ENCODE results near the gene IGSF21. TPM values are rescaled to one million over a fixed set of nuclear protein-coding genes. Genes with fewer than 3 reads are reported as not detected.

IGSF21 gene
- polyA plus RNA-seq, 1 of the 3 experiments (the other 2 are of a cell fraction): not detected

DNA sequence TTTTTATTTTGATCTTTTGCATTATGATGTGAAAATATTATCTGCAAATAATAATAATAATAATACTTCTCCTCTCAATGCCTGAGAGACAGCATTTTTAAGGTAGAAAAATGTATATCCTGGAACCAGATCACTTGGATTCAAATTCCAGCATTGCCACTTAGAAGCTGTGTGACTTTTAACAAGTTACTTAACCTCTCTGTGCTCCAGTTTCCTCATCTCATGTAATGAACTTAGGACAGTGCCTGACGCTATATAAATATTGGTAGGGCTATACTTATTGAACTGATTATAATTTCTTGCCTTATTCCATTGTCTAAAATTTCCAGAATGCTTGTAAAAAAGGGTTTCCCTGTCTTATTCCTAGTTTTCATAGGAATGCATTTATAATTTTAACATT, 137.2 kb downstream of the IGSF21 start:
- Histone ChIP-seq H4K20me1 (ENCODE audit: insufficient read depth) (no peaks in the 10 kb centered on the region), H3K9ac (no peak overlapping the region), H3K4me3 (ENCODE audit: low read depth in 2 of 2, low read length in 1 of 2) (no peak overlapping the region), H2AFZ (ENCODE audit: low read depth) (no peak overlapping the region), H3K36me3 (replicated peaks in 1 of 2; ENCODE audit: control insufficient read depth in 1 of 2, insufficient read depth in 2 of 2, low read length in 1 of 2) (no peaks in the 10 kb centered on the region), H3K9me3 (no peaks in the 10 kb centered on the region; the same call in 1 of the 2 replicates), H3K27ac (ENCODE audit: low read depth in 2 of 2, low read length in 1 of 2) (no peak overlapping the region), H3F3A (replicated peaks; ENCODE audit: insufficient read depth) (no peaks in the 10 kb centered on the region), H3K9me2 (no peaks in the 10 kb centered on the region), H3K4me1 (ENCODE audit: control insufficient read depth in 1 of 2, insufficient read depth in 2 of 2, low read depth in 1 of 2, low read length in 1 of 2) (peaks cover 0 to 7% of the 10 kb centered on the region in 2 experiments; a peak in 2 of 4 replicates), H3K27me3 (ENCODE audit: insufficient read depth) (no peaks in the 10 kb centered on the region), H3K4me2 (no peak overlapping the region), H3K79me2 (ENCODE audit: insufficient read depth) (no peaks in the 10 kb centered on the region)
- ChIA-PET CTCF (interaction anchor here (1.1 to 2.8 kb wide), 4 partner anchors 8 to 337 kb away, joined by 3 to 16 read pairs (median 6); no protein-coding TSS in a partner anchor), POLR2A (no interaction called here)
- WGBS (ENCODE audit: low lambda C conversion rate): 11% methylated on average over 1 of the region's 1 CpG
- DNase-seq: no peak
- TF ChIP-seq, protein P1, sequence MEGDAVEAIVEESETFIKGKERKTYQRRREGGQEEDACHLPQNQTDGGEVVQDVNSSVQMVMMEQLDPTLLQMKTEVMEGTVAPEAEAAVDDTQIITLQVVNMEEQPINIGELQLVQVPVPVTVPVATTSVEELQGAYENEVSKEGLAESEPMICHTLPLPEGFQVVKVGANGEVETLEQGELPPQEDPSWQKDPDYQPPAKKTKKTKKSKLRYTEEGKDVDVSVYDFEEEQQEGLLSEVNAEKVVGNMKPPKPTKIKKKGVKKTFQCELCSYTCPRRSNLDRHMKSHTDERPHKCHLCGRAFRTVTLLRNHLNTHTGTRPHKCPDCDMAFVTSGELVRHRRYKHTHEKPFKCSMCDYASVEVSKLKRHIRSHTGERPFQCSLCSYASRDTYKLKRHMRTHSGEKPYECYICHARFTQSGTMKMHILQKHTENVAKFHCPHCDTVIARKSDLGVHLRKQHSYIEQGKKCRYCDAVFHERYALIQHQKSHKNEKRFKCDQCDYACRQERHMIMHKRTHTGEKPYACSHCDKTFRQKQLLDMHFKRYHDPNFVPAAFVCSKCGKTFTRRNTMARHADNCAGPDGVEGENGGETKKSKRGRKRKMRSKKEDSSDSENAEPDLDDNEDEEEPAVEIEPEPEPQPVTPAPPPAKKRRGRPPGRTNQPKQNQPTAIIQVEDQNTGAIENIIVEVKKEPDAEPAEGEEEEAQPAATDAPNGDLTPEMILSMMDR (IDR thresholded peaks at IDR 0.05): no peak
- TF ChIP-seq, protein P2, sequence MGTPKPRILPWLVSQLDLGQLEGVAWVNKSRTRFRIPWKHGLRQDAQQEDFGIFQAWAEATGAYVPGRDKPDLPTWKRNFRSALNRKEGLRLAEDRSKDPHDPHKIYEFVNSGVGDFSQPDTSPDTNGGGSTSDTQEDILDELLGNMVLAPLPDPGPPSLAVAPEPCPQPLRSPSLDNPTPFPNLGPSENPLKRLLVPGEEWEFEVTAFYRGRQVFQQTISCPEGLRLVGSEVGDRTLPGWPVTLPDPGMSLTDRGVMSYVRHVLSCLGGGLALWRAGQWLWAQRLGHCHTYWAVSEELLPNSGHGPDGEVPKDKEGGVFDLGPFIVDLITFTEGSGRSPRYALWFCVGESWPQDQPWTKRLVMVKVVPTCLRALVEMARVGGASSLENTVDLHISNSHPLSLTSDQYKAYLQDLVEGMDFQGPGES (IDR thresholded peaks at IDR 0.05; ENCODE audit: low read depth, low read length): no peak
- TF ChIP-seq, protein P3, sequence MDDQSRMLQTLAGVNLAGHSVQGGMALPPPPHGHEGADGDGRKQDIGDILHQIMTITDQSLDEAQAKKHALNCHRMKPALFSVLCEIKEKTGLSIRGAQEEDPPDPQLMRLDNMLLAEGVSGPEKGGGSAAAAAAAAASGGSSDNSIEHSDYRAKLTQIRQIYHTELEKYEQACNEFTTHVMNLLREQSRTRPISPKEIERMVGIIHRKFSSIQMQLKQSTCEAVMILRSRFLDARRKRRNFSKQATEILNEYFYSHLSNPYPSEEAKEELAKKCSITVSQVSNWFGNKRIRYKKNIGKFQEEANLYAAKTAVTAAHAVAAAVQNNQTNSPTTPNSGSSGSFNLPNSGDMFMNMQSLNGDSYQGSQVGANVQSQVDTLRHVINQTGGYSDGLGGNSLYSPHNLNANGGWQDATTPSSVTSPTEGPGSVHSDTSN (IDR thresholded peaks at IDR 0.05): no peak
- TF ChIP-seq NFIC (IDR thresholded peaks at IDR 0.05; ENCODE audit: borderline replicate concordance): no peak
- no peak for TF ChIP-seq SIN3A (IDR thresholded peaks at IDR 0.05; ENCODE audit: borderline replicate concordance, low read depth, low read length)

DNA sequence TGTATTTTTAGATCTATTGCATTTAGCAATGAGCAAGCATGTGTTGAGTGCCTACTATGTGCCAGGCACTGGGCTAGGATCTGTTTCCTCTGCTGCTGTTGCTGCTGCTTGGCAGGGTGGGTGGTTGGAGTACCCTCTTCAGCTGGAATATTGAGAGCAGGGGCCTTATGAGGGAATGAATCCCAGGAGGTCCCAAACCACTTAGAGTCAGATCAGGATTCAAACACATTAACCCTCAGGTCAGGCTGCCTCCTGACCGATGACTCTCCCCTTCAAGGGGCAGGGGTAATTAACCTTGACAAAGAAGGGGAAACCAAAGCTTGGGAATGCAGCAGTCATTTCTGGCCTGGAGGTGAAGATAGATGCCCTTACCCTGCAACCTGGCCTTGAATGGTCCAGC, 138.0 kb downstream of the IGSF21 start:
- no peaks in the 10 kb centered on the region for H3K36me3 ChIP-seq (replicated peaks in 1 of 2; ENCODE audit: control insufficient read depth in 1 of 2, insufficient read depth in 2 of 2, low read length in 1 of 2)
- CTCF ChIA-PET: interaction anchor here (1.1 to 2.8 kb wide), 8 partner anchors 9 to 630 kb away, joined by 3 to 16 read pairs (median 4); no protein-coding TSS in a partner anchor
- H3K79me2 ChIP-seq (ENCODE audit: insufficient read depth): no peaks in the 10 kb centered on the region
- no peaks in the 10 kb centered on the region for H3K9me2 ChIP-seq
- peaks cover 0 to 10% of the 10 kb centered on the region in 2 experiments; a peak in 2 of 4 replicates for H3K4me1 ChIP-seq (ENCODE audit: control insufficient read depth in 1 of 2, insufficient read depth in 2 of 2, low read depth in 1 of 2, low read length in 1 of 2)
- H3K27ac ChIP-seq (ENCODE audit: low read depth in 2 of 2, low read length in 1 of 2): no peak overlapping the region
- no peaks in the 10 kb centered on the region; the same call in 1 of the 2 replicates for H3K9me3 ChIP-seq
- DNase-seq: no peak
- no peaks in the 10 kb centered on the region for H3F3A ChIP-seq (replicated peaks; ENCODE audit: insufficient read depth)
- WGBS (ENCODE audit: low lambda C conversion rate): 33% methylated on average over 1 of the region's 1 CpG
- H3K4me2 ChIP-seq: no peak overlapping the region
- H2AFZ ChIP-seq (ENCODE audit: low read depth): no peak overlapping the region
- no peaks in the 10 kb centered on the region for H4K20me1 ChIP-seq (ENCODE audit: insufficient read depth)
- H3K9ac ChIP-seq: no peak overlapping the region
- no peak overlapping the region for H3K4me3 ChIP-seq (ENCODE audit: low read depth in 2 of 2, low read length in 1 of 2)
- no peaks in the 10 kb centered on the region for H3K27me3 ChIP-seq (ENCODE audit: insufficient read depth)
- POLR2A ChIA-PET: no interaction called here
- TF ChIP-seq POLR2AphosphoS5 (IDR thresholded peaks at IDR 0.05; ENCODE audit: low read depth, low read length) (no peak), YY1 (IDR thresholded peaks at IDR 0.05; ENCODE audit: low read depth) (no peak), RXRA (IDR thresholded peaks at IDR 0.05; ENCODE audit: borderline replicate concordance, low read depth) (no peak), CHD2 (IDR thresholded peaks at IDR 0.05; ENCODE audit: low read length, partially characterized antibody) (no peak), RAD21 (IDR thresholded peaks at IDR 0.05; ENCODE audit: low read length) (no peak), EZH2phosphoT487 (IDR thresholded peaks at IDR 0.05; ENCODE audit: borderline replicate concordance, low read depth) (no peak), JUND (IDR thresholded peaks at IDR 0.05) (no peak)
- TF ChIP-seq, protein P4, sequence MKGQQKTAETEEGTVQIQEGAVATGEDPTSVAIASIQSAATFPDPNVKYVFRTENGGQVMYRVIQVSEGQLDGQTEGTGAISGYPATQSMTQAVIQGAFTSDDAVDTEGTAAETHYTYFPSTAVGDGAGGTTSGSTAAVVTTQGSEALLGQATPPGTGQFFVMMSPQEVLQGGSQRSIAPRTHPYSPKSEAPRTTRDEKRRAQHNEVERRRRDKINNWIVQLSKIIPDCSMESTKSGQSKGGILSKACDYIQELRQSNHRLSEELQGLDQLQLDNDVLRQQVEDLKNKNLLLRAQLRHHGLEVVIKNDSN (IDR thresholded peaks at IDR 0.05; ENCODE audit: borderline replicate concordance, low read depth): no peak
- TF ChIP-seq, protein P2 (IDR thresholded peaks at IDR 0.05; ENCODE audit: low read depth, low read length): no peak
- TF ChIP-seq, protein P5, sequence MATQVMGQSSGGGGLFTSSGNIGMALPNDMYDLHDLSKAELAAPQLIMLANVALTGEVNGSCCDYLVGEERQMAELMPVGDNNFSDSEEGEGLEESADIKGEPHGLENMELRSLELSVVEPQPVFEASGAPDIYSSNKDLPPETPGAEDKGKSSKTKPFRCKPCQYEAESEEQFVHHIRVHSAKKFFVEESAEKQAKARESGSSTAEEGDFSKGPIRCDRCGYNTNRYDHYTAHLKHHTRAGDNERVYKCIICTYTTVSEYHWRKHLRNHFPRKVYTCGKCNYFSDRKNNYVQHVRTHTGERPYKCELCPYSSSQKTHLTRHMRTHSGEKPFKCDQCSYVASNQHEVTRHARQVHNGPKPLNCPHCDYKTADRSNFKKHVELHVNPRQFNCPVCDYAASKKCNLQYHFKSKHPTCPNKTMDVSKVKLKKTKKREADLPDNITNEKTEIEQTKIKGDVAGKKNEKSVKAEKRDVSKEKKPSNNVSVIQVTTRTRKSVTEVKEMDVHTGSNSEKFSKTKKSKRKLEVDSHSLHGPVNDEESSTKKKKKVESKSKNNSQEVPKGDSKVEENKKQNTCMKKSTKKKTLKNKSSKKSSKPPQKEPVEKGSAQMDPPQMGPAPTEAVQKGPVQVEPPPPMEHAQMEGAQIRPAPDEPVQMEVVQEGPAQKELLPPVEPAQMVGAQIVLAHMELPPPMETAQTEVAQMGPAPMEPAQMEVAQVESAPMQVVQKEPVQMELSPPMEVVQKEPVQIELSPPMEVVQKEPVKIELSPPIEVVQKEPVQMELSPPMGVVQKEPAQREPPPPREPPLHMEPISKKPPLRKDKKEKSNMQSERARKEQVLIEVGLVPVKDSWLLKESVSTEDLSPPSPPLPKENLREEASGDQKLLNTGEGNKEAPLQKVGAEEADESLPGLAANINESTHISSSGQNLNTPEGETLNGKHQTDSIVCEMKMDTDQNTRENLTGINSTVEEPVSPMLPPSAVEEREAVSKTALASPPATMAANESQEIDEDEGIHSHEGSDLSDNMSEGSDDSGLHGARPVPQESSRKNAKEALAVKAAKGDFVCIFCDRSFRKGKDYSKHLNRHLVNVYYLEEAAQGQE (IDR thresholded peaks at IDR 0.05; ENCODE audit: low read depth, low read length): no peak
- TF ChIP-seq, protein P1 (IDR thresholded peaks at IDR 0.05): no peak
